ENCODE measurements around the gene EXOSC2. TPM values are rescaled to one million over a fixed set of nuclear protein-coding genes. Genes with fewer than 3 reads are reported as not detected.

Gene EXOSC2
- total and polyA plus RNA-seq, 2 experiments from 2014 or later, result 37.6 to 77.7 TPM

DNA sequence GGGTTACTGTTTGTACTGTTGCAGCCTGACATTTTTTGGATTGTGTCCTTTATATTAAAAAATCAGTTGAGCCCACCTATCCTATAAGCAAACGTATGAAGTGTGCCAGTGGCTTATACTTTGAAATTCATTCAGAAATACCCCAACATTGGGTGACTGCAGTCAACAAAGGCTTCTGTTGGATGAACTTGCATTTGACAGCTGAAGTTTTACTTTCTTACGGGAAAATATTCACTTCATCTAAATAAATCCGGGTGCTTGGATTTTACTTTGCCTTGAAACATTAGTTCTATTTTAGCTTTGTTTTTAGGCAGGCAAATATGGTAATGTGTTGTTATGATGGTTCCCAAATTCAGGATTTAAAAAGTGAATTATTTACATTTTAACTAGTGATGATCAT is 21.7 kb downstream of the EXOSC2 start:
- H3K4me3 Mint-ChIP-seq, result peak overlapping the region; percentile 92
- Histone ChIP-seq H3K9me2 (ENCODE audit: insufficient read depth) (no peaks in the 10 kb centered on the region), H3K4me2 (peak overlapping the region; percentile 92), H3K27me3 (ENCODE audit: insufficient read depth) (no peaks in the 10 kb centered on the region), H3K36me3 (ENCODE audit: insufficient read depth) (no peaks in the 10 kb centered on the region), H4K20me1 (replicated peaks; ENCODE audit: insufficient read depth) (peaks cover 31% of the 10 kb centered on the region), H3K4me3 (peak overlapping the region; percentile 86), H2AFZ (no peak overlapping the region), H3K27ac (ENCODE audit: low read depth) (no peak overlapping the region), H3K79me2 (replicated peaks; ENCODE audit: insufficient read depth) (peaks cover 69% of the 10 kb centered on the region), H3F3A (replicated peaks; ENCODE audit: low read depth) (no peaks in the 10 kb centered on the region), H3K4me1 (ENCODE audit: insufficient read depth) (peaks cover 21% of the 10 kb centered on the region)
- peaks cover 20% of the 10 kb centered on the region; the same call in 2 of the 3 replicates for H3K4me1 Mint-ChIP-seq
- no peak for ATAC-seq
- H3K9me3 Mint-ChIP-seq, result no peaks in the 10 kb centered on the region
- H3K27ac Mint-ChIP-seq, result no peak overlapping the region
- no peak for TF ChIP-seq ZNF114 (CRISPR knock-in tag; IDR thresholded peaks at IDR 0.05)
- TF ChIP-seq EZH2 (IDR thresholded peaks at IDR 0.05; ENCODE audit: low read depth, unreplicated experiment), result no peak
- no peaks in the 10 kb centered on the region for H3K36me3 Mint-ChIP-seq (ENCODE audit: low read depth)
- peaks cover 13% of the 10 kb centered on the region for H3K27me3 Mint-ChIP-seq (ENCODE audit: insufficient read depth, low read depth, poor library complexity)
- no peak for DNase-seq (ENCODE audit: low spot score)

GRCh38 chr9:130718562-130718961 is 25.0 kb downstream of the EXOSC2 start:
- Mint-ChIP-seq H3K4me3 (no peak overlapping the region), H3K27ac (0 out of 2 replicates have a peak overlapping the region, but pooled peaks have one; percentile 31), H3K36me3 (ENCODE audit: low read depth) (no peaks in the 10 kb centered on the region), H3K9me3 (no peaks in the 10 kb centered on the region), H3K27me3 (ENCODE audit: insufficient read depth, low read depth, poor library complexity) (peaks cover 5% of the 10 kb centered on the region), H3K4me1 (peaks cover 19% of the 10 kb centered on the region)
- H3K9me2 ChIP-seq (ENCODE audit: insufficient read depth), result no peaks in the 10 kb centered on the region
- peaks cover 31% of the 10 kb centered on the region for H4K20me1 ChIP-seq (replicated peaks; ENCODE audit: insufficient read depth)
- H3K27me3 ChIP-seq (ENCODE audit: insufficient read depth), result no peaks in the 10 kb centered on the region
- no peak overlapping the region for H3K4me2 ChIP-seq
- ATAC-seq (no peak), DNase-seq (ENCODE audit: low spot score) (no peak)
- peaks cover 87% of the 10 kb centered on the region for H3K79me2 ChIP-seq (replicated peaks; ENCODE audit: insufficient read depth)
- no peak for TF ChIP-seq NANOG (IDR thresholded peaks at IDR 0.05; ENCODE audit: borderline replicate concordance)
- TF ChIP-seq ZNF331 (CRISPR knock-in tag; IDR thresholded peaks at IDR 0.05; ENCODE audit: low read depth), result no peak
- no peak for TF ChIP-seq CTCF (conservative IDR thresholded peaks at IDR 0.05; ENCODE audit: low read depth in 2 of 2)
- no peak for TF ChIP-seq ETS1 (IDR thresholded peaks at IDR 0.05)
- TF ChIP-seq, protein P1, sequence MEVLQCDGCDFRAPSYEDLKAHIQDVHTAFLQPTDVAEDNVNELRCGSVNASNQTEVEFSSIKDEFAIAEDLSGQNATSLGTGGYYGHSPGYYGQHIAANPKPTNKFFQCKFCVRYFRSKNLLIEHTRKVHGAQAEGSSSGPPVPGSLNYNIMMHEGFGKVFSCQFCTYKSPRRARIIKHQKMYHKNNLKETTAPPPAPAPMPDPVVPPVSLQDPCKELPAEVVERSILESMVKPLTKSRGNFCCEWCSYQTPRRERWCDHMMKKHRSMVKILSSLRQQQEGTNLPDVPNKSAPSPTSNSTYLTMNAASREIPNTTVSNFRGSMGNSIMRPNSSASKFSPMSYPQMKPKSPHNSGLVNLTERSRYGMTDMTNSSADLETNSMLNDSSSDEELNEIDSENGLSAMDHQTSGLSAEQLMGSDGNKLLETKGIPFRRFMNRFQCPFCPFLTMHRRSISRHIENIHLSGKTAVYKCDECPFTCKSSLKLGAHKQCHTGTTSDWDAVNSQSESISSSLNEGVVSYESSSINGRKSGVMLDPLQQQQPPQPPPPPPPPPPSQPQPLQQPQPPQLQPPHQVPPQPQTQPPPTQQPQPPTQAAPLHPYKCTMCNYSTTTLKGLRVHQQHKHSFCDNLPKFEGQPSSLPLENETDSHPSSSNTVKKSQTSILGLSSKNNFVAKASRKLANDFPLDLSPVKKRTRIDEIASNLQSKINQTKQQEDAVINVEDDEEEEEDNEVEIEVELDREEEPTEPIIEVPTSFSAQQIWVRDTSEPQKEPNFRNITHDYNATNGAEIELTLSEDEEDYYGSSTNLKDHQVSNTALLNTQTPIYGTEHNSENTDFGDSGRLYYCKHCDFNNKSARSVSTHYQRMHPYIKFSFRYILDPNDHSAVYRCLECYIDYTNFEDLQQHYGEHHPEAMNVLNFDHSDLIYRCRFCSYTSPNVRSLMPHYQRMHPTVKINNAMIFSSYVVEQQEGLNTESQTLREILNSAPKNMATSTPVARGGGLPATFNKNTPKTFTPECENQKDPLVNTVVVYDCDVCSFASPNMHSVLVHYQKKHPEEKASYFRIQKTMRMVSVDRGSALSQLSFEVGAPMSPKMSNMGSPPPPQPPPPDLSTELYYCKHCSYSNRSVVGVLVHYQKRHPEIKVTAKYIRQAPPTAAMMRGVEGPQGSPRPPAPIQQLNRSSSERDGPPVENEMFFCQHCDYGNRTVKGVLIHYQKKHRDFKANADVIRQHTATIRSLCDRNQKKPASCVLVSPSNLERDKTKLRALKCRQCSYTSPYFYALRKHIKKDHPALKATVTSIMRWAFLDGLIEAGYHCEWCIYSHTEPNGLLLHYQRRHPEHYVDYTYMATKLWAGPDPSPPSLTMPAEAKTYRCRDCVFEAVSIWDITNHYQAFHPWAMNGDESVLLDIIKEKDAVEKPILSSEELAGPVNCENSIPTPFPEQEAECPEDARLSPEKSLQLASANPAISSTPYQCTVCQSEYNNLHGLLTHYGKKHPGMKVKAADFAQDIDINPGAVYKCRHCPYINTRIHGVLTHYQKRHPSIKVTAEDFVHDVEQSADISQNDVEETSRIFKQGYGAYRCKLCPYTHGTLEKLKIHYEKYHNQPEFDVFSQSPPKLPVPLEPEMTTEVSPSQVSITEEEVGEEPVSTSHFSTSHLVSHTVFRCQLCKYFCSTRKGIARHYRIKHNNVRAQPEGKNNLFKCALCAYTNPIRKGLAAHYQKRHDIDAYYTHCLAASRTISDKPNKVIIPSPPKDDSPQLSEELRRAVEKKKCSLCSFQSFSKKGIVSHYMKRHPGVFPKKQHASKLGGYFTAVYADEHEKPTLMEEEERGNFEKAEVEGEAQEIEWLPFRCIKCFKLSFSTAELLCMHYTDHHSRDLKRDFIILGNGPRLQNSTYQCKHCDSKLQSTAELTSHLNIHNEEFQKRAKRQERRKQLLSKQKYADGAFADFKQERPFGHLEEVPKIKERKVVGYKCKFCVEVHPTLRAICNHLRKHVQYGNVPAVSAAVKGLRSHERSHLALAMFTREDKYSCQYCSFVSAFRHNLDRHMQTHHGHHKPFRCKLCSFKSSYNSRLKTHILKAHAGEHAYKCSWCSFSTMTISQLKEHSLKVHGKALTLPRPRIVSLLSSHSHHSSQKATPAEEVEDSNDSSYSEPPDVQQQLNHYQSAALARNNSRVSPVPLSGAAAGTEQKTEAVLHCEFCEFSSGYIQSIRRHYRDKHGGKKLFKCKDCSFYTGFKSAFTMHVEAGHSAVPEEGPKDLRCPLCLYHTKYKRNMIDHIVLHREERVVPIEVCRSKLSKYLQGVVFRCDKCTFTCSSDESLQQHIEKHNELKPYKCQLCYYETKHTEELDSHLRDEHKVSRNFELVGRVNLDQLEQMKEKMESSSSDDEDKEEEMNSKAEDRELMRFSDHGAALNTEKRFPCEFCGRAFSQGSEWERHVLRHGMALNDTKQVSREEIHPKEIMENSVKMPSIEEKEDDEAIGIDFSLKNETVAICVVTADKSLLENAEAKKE (CRISPR knock-in tag; IDR thresholded peaks at IDR 0.05), result no peak
- no peak for TF ChIP-seq EZH2 (IDR thresholded peaks at IDR 0.05; ENCODE audit: low read depth, unreplicated experiment)
- H3F3A ChIP-seq (replicated peaks; ENCODE audit: low read depth), result no peaks in the 10 kb centered on the region
- H3K36me3 ChIP-seq (ENCODE audit: insufficient read depth), result no peaks in the 10 kb centered on the region
- no peak overlapping the region for H3K4me3 ChIP-seq
- H3K27ac ChIP-seq (ENCODE audit: low read depth), result no peak overlapping the region
- no peak overlapping the region for H2AFZ ChIP-seq
- peaks cover 21% of the 10 kb centered on the region for H3K4me1 ChIP-seq (ENCODE audit: insufficient read depth)

Measured in GM23338 (cell line).